HepG2 (cell line): Measurements from ENCODE around the gene CAMK2A. TPM values are rescaled to one million over a fixed set of nuclear protein-coding genes. Genes with fewer than 3 reads are reported as not detected.
A peak's percentile ranks its signal among the peaks of the same experiment; 100 is the strongest.

Experiments used
- CSRNP2 ChIP-seq: sonication (generic); formaldehyde crosslinking; conservative IDR thresholded peaks from 2 replicates; pipeline ENCODE4 v1.8.0; 2022; ENCODE audit warnings: low read depth, missing genetic modification reagents
- ELF3 ChIP-seq: IDR thresholded peaks from 2 replicates; pipeline ENCODE4 v1.6.1; 2016; ENCODE audit warnings: missing genetic modification reagents, missing compliant biosample characterization
- ESRRA ChIP-seq: sonication (generic); formaldehyde crosslinking; IDR thresholded peaks from 2 replicates; pipeline ENCODE4 v1.5.1; 2020; ENCODE audit warnings: mild to moderate bottlenecking, low read depth, missing genetic modification reagents
- HNF1B ChIP-seq: sonication (generic); formaldehyde crosslinking; IDR thresholded peaks from 2 replicates; pipeline ENCODE4 v1.5.1; 2020; ENCODE audit warnings: mild to moderate bottlenecking, moderate library complexity, missing genetic modification reagents
- NCOA5 ChIP-seq: sonication (generic); formaldehyde crosslinking; IDR thresholded peaks from 2 replicates; pipeline ENCODE4 v1.4.0; 2020; ENCODE audit warnings: missing genetic modification reagents
- ONECUT2 ChIP-seq: sonication (generic); formaldehyde crosslinking; IDR thresholded peaks from 2 replicates; pipeline ENCODE4 v1.4.0; 2020; ENCODE audit warnings: missing genetic modification reagents
- PAX8 ChIP-seq: sonication (generic); formaldehyde crosslinking; IDR thresholded peaks from 2 replicates; pipeline ENCODE4 v1.8.0; 2022; ENCODE audit warnings: mild to moderate bottlenecking, missing genetic modification reagents, borderline replicate concordance
- RFX1 ChIP-seq: fragments of 450-650 bp; IDR thresholded peaks from 2 replicates; pipeline ENCODE4 v1.6.1; 2017
- THAP8 ChIP-seq: sonication (generic); formaldehyde crosslinking; IDR thresholded peaks from 2 replicates; pipeline ENCODE4 v1.5.1; 2020; ENCODE audit warnings: missing genetic modification reagents, mild to moderate bottlenecking, borderline replicate concordance
- UBTF ChIP-seq: sonication (generic); formaldehyde crosslinking; IDR thresholded peaks from 2 replicates; pipeline ENCODE4 v1.4.0; 2020; ENCODE audit warnings: mild to moderate bottlenecking, missing genetic modification reagents
- ZBTB20 ChIP-seq: sonication (generic); formaldehyde crosslinking; IDR thresholded peaks from 2 replicates; pipeline ENCODE4 v1.8.1; 2023; ENCODE audit warnings: missing genetic modification reagents, low read depth, mild to moderate bottlenecking, borderline replicate concordance
- ZBTB33 ChIP-seq: sonication (generic); formaldehyde crosslinking; IDR thresholded peaks from 2 replicates; pipeline ENCODE4 v1.4.0; 2020; ENCODE audit warnings: missing genetic modification reagents
- ZBTB39 ChIP-seq: sonication (generic); formaldehyde crosslinking; IDR thresholded peaks from 2 replicates; pipeline ENCODE4 v1.5.0; 2020; ENCODE audit warnings: missing genetic modification reagents
- ZFX ChIP-seq: sonication (generic); formaldehyde crosslinking; IDR thresholded peaks from 2 replicates; pipeline ENCODE4 v1.4.0; 2020; ENCODE audit warnings: mild to moderate bottlenecking, low read depth, missing genetic modification reagents, moderate library complexity
- ZNF317 ChIP-seq: sonication (generic); formaldehyde crosslinking; IDR thresholded peaks from 2 replicates; pipeline ENCODE4 v1.5.0; 2020; ENCODE audit warnings: mild to moderate bottlenecking, missing genetic modification reagents
- ZNF414 ChIP-seq: sonication (generic); formaldehyde crosslinking; IDR thresholded peaks from 2 replicates; pipeline ENCODE4 v1.5.0; 2020; ENCODE audit warnings: missing genetic modification reagents
- ZNF761 ChIP-seq: sonication (generic); formaldehyde crosslinking; conservative IDR thresholded peaks from 2 replicates; pipeline ENCODE4 v1.4.0; 2020; ENCODE audit warnings: mild to moderate bottlenecking, missing genetic modification reagents
- ZNF841 ChIP-seq: sonication (generic); formaldehyde crosslinking; IDR thresholded peaks from 2 replicates; pipeline ENCODE4 v1.8.1; 2023; ENCODE audit warnings: missing genetic modification reagents, borderline replicate concordance
- ZNF879 ChIP-seq: sonication (generic); formaldehyde crosslinking; IDR thresholded peaks from 2 replicates; pipeline ENCODE4 v1.8.1; 2023; ENCODE audit warnings: missing genetic modification reagents
- polyA plus RNA-seq, 8 experiments: library from polyadenylated mRNA; depleted of rRNA in 3 of 8; stranded (reverse) in 7 of 8; unstranded in 1 of 8; fragments of >200 nt; fragmentation: Illumina TruSeq in 4 of 8; extraction: Trizol in 4 of 8; gene quantifications; 2 replicates each; pipeline versions ENCODE4 v1.2.1 to v1.2.3, GENCODE V29; 2011 to 2016; ENCODE audit warnings: low read depth in 4 of 8, missing spikeins in 1 of 8, mixed read lengths in 1 of 8; ENCODE audit not compliant: insufficient read depth in 1 of 8
- total RNA-seq, 5 experiments: library from RNA; depleted of rRNA; stranded (reverse); fragments of >200 nt; fragmentation: Illumina TruSeq; extraction: Trizol; gene quantifications; 2 replicates each; pipeline ENCODE4 v1.2.3, GENCODE V29; 2016; ENCODE audit warnings: low read depth in 1 of 5

The CAMK2A gene
- total and polyA plus RNA-seq, 2 of the 13 experiments (the other 11 are each of a cell fraction or from before 2014, with no cell fraction given): 0.11 TPM; not detected in 1

GRCh38 chr5:150295172-150295634 lies 5.6 kb upstream of the CAMK2A start (continued):
- TF ChIP-seq UBTF (CRISPR knock-in tag) (peak; percentile 73; the same call in 1 of the 2 replicates), ZNF841 (CRISPR knock-in tag) (no peak), ONECUT2 (CRISPR knock-in tag) (no peak), CSRNP2 (CRISPR knock-in tag) (no peak), ZFX (CRISPR knock-in tag) (peak; percentile 81), ZBTB33 (CRISPR knock-in tag) (no peak), ZNF761 (CRISPR knock-in tag) (no peak), RFX1 (no peak), ZBTB20 (CRISPR knock-in tag) (no peak), THAP8 (no peak), ESRRA (CRISPR knock-in tag) (no peak), PAX8 (no peak), ELF3 (CRISPR knock-in tag) (no peak), ZNF414 (CRISPR knock-in tag) (no peak), ZBTB39 (CRISPR knock-in tag) (no peak), HNF1B (no peak), NCOA5 (CRISPR knock-in tag) (no peak), ZNF317 (CRISPR knock-in tag) (no peak), ZNF879 (CRISPR knock-in tag) (no peak)
